Thyroid gland (tissue), 4 donors: ENCODE results near the gene DVL1. TPM values are rescaled to one million over a fixed set of nuclear protein-coding genes. Genes with fewer than 3 reads are reported as not detected.

Experiments used
- DNase-seq, 2 donors: peaks; one replicate each; pipeline ENCODE4 v3.0.0-alpha.2; 2019
- H3K27ac ChIP-seq, 3 donors: fragments of 200-600 bp; sonication (generic); 1 replicate in 2 of 3; 2 replicates in 1 of 3; pipeline ENCODE4 v1.5.1; 2016 to 2019; ENCODE audit warnings: mild to moderate bottlenecking in 1 of 3, moderate library complexity in 1 of 3
- H3K27me3 ChIP-seq: fragments of 200-600 bp; sonication (generic); one replicate; pipeline ENCODE4 v1.5.1; 2019
- H3K36me3 ChIP-seq, 2 donors: fragments of 200-600 bp; sonication (generic); one replicate each; pipeline ENCODE4 v1.5.1; 2016 to 2019
- H3K4me1 ChIP-seq, 2 donors: fragments of 200-600 bp; sonication (generic); one replicate each; pipeline ENCODE4 v1.5.1; 2017 to 2019
- H3K4me3 ChIP-seq, 3 donors: fragments of 200-600 bp; sonication (generic); replicated peaks in 1 of 3; 1 replicate in 2 of 3; 2 replicates in 1 of 3; pipeline ENCODE4 v1.5.1; 2016; ENCODE audit warnings: mild to moderate bottlenecking in 1 of 3
- H3K9me3 ChIP-seq: fragments of 200-600 bp; sonication (generic); one replicate; pipeline ENCODE4 v1.5.1; 2017
- CTCF ChIP-seq, 6 experiments: fragments of 200-600 bp in 3 of 6; fragments of 450-650 bp in 3 of 6; sonication (generic) in 3 of 6; IDR thresholded peaks; one replicate each; pipeline ENCODE4 v1.5.1; 2016 to 2019; ENCODE audit warnings: antibody characterized with exemption in 6 of 6, mild to moderate bottlenecking in 2 of 6, inconsistent platforms in 1 of 6, moderate library complexity in 1 of 6
- POLR2A ChIP-seq, 2 donors: fragments of 450-650 bp; IDR thresholded peaks; one replicate each; pipeline ENCODE4 v1.6.1; 2017; ENCODE audit warnings: antibody characterized with exemption in 2 of 2, mild to moderate bottlenecking in 2 of 2, moderate library complexity in 1 of 2
- WGBS, 2 donors: methylation state at CpG; one replicate each; pipeline ENCODE4 v1.1.5; 2017; 5-methylcytosine and 5-hydroxymethylcytosine counted together
- intact Hi-C: fragments of 100-400 bp; cut with DNase I; formaldehyde crosslinking; loops from one replicate; pipeline ENCODE4 v1.15.1; 2023
- total RNA-seq, 4 donors: library from RNA; depleted of rRNA; stranded (reverse); fragments of >200 nt; gene quantifications; one replicate each; pipeline ENCODE4 v1.2.3, GENCODE V29; 2016

DVL1 gene
- total RNA-seq, 4 donors from 2014 or later = 46.6 to 79.4 (median 61.7) TPM

- 76 to 100% methylated on average over 1 to 6 of the region's 12 CpGs for WGBS, 2 donors
- Histone ChIP-seq H3K36me3 (peaks cover 0 to 8% of the 10 kb centered on the region in 2 donors), H3K27me3 (no peaks in the 10 kb centered on the region), H3K9me3 (no peaks in the 10 kb centered on the region), H3K4me3 (no peak overlapping the region), H3K27ac (no peak overlapping the region), H3K4me1 (peaks cover 27 to 41% of the 10 kb centered on the region in 2 donors)
- intact Hi-C loops = loop anchor here (2.0 kb wide), 1 partner anchor 19 kb away; no protein-coding TSS in a partner anchor
- no peak for TF ChIP-seq CTCF (IDR thresholded peaks at IDR 0.05)
- no peak for TF ChIP-seq POLR2A (IDR thresholded peaks at IDR 0.05)
- no peak for DNase-seq
Measured at GRCh38 chr1:1345860-1346500, 3.2 kb downstream of the DVL1 start.

GRCh38 chr1:1345384-1345783, 3.8 kb downstream of the DVL1 start:
- Histone ChIP-seq H3K27me3 (no peaks in the 10 kb centered on the region), H3K36me3 (peaks cover 0 to 8% of the 10 kb centered on the region in 2 donors), H3K4me3 (no peak overlapping the region), H3K4me1 (peaks cover 27 to 41% of the 10 kb centered on the region in 2 donors), H3K27ac (no peak overlapping the region), H3K9me3 (no peaks in the 10 kb centered on the region)
- intact Hi-C loops = no loop called here
- no peak for DNase-seq
- 67 to 86% methylated on average over 3 to 7 of the region's 16 CpGs for WGBS, 2 donors
- TF ChIP-seq CTCF (IDR thresholded peaks at IDR 0.05) (no peak), POLR2A (IDR thresholded peaks at IDR 0.05) (no peak)

GRCh38 chr1:1344655-1345361, 4.4 kb downstream of the DVL1 start:
- peaks cover 27 to 41% of the 10 kb centered on the region in 2 donors for H3K4me1 ChIP-seq
- WGBS, 2 donors = 64 to 74% methylated on average over 7 to 8 of the region's 15 CpGs
- TF ChIP-seq POLR2A (IDR thresholded peaks at IDR 0.05) (no peak), CTCF (IDR thresholded peaks at IDR 0.05) (peak in 2 of 6 experiments; percentile 21 to 46)
- intact Hi-C loops = no loop called here
- H3K27me3 ChIP-seq = no peaks in the 10 kb centered on the region
- peak; percentile 41 to 47 for DNase-seq
- no peak overlapping the region for H3K27ac ChIP-seq
- peaks cover 0 to 13% of the 10 kb centered on the region in 2 donors for H3K36me3 ChIP-seq
- H3K4me3 ChIP-seq = no peak overlapping the region
- no peaks in the 10 kb centered on the region for H3K9me3 ChIP-seq

- intact Hi-C loops = no loop called here
- Histone ChIP-seq H3K9me3 (no peaks in the 10 kb centered on the region), H3K36me3 (peaks cover 0 to 22% of the 10 kb centered on the region in 2 donors), H3K4me3 (no peak overlapping the region), H3K4me1 (peaks cover 27 to 41% of the 10 kb centered on the region in 2 donors), H3K27ac (no peak overlapping the region), H3K27me3 (no peaks in the 10 kb centered on the region)
- DNase-seq = no peak
- WGBS, 2 donors = 88 to 91% methylated on average over 13 to 20 of the region's 24 CpGs
- TF ChIP-seq CTCF (IDR thresholded peaks at IDR 0.05) = no peak
- no peak for TF ChIP-seq POLR2A (IDR thresholded peaks at IDR 0.05)
Measured at GRCh38 chr1:1343811-1344421, 5.3 kb downstream of the DVL1 start.
